ENCODE data around the gene HTATSF1.

The HTATSF1 gene

GRCh38 chrX:136496764-136497555 is 432 bp upstream of the HTATSF1 start:
- peak; percentile 97 for DNase-seq

DNA sequence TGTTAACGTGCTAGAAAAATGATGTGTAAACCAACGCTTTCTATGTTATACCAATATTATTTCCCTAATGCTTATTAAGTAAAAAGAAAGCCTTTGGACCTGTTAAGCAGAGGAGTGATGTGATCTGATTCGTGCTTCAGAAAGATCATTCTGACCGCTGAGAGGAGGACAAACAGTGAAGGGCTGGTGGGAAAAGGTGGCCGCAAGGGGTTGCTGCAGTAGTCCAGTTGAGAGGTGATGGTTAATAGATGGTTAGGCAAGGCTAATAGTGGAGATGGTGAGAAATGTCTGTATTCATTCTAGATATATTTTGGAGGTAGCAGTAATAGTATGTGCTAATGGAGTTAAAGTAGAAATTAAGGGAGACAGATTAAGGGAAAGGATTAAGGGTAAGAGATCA is 21.7 kb downstream of the HTATSF1 start:
- no peak for DNase-seq

GRCh38 chrX:136523770-136524169 is 26.4 kb downstream of the HTATSF1 start:
- peak; percentile 7 for DNase-seq

GRCh38 chrX:136525738-136526606 is 28.6 kb downstream of the HTATSF1 start:
- peak; percentile 44 for DNase-seq

DNA sequence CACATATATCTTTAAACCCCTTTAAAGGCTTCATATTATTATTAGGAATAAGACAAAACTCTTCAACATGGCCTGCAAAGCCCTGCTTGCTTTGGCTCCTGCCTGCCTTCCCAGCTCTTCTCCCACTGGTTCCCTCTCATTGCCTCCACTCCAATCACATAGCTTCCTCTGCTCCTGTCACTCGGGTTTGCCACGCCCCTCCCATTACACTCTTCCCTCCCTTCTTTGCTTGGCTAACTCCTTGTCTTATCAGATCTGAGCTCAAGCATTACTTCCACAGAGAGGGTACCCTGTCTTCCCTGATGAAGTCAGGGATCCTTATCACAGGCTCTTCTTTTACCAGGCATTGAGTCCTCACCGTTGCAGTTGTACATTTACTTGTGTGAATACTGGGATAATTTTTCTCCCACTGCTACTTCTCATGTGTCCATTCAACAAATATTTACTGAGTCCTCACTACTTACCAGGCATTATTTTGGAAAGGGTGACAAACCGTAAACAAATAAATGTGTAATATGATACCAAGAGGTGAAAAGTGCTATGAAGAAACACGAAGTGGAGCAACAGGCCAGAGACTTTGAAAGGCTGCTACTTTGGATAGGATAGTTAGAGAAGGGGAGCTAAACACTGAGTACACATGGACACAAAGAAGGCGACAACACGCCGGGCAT is 31.4 kb downstream of the HTATSF1 start:
- peak; percentile 62 for DNase-seq

DNA sequence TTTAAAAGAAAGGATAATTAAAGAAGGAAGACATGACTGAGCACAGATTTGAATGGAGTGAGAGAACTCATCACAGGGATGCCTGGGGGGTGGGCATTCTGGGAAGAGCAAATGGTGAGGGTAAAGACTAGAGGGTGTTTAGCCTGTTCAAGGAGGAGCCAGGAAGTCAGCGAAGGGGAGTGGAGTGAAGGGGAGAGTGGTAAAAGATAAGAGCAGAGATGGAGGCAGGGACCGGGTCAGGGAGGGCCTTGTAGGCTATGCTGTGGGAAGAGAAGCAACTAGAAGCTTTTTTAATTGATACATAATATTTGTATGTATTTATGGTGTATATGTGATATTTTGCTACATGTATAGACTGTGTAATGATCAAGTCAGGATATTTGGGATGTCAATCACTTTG is 32.4 kb downstream of the HTATSF1 start:
- DNase-seq = peak; percentile 34

DNA sequence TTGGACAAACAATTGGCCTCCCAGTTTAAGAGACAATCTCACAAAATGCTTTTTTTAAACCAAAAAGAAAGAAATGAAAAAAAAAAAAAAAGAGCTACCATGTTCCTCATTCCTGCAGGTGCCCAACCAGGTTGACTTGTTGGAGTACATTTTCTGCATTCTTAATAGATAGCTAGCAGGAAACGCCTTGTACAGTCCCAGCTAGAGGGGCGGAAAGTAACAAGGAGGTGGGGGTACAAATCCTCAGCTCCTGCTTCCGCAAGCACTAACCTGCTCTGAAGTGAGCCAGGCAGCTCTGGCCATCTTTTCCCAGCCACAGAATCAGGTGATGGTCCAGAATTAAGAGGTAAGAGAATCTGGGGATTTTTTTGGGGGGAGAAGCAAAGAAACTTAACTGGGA is 34.6 kb downstream of the HTATSF1 start, which contains the start of gene VGLL1:
Gene VGLL1, plus strand, starts transcription at position 265 of the 400 bp plus-strand sequence. CDS start 3,806 bp downstream, outside the sequence.
- DNase-seq = no peak

GRCh38 chrX:136534131-136534530 is 36.7 kb downstream of the HTATSF1 start:
- DNase-seq = no peak

GRCh38 chrX:136538811-136539210 is 41.4 kb downstream of the HTATSF1 start:
- DNase-seq = no peak

DNA sequence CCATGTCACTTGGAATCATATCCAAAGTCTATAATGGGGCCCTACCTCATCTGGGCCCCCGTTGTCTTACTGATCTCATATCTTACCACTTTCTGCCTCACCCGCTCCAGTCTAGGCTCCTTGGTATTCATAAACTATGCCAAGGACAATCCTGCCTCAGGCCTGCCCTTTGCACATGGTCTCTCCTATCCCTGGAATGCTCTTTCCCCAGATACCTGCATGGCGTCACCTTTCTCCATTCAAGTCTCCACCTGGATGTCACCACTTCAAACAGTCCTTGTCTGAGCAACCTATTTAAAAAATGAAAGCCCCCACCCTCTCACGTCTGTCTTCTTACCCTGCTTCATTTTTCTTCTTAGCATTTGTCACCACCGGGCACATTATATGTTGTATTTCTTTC is 42.8 kb downstream of the HTATSF1 start:
- DNase-seq = no peak

- peak; percentile 6 for DNase-seq
Observed at GRCh38 chrX:136541294-136541693, 43.9 kb downstream of the HTATSF1 start.

DNA sequence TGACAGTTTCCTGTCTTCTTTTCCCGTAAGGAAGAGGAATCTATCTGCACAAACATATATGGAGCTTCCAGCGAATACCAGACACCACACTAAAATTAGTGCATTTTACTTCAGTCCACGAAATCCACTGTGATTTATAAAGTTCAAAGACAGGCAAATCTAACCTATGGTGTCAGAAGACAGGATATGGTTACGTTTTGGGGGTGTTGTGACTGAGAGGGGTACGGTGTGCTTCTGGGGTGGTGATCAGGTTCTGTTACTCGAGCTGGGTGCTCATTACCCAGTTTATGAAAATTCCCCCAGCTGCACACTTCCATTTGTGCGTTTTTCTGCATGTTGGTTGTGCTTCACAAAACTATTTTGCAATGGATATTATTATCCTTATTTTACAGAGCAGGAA is 44.9 kb downstream of the HTATSF1 start:
- no peak for DNase-seq

GRCh38 chrX:136546371-136546781 is 49.0 kb downstream of the HTATSF1 start:
- DNase-seq = no peak

- peak; percentile 87 for DNase-seq
Observed at GRCh38 chrX:136549226-136549625, 51.8 kb downstream of the HTATSF1 start.

- DNase-seq = no peak
Observed at GRCh38 chrX:136551410-136551809, 54.0 kb downstream of the HTATSF1 start.

DNA sequence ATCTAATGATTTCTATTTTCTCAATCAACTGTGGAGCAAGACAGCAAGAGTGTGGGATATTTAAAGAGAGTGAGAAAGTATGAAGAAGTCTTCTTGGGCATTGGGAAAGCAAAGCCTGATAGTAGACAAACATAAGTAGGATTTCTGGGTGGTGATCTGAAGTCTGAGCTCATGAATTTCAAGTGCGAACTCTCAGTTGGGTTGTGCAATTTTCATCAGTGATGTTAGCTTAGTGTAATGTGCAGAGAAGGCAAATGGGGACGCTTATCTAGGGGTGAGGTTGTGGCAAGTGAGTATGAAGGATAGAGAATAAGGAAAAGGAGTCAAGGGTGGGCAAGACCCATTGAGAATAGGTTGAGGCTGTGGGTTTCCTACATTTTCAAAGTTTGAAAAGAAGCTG is 58.3 kb downstream of the HTATSF1 start:
- DNase-seq = no peak
